WI38 (cell line): ENCODE measurements around the gene PEMT.

Experiments used
- H3K4me3 ChIP-seq: 2 replicates; pipeline ENCODE4 v1.5.1; 2011; ENCODE audit warnings: low read depth, mild to moderate bottlenecking, control low read depth, low read length
- CTCF ChIP-seq: IDR thresholded peaks from 2 replicates; pipeline ENCODE4 v1.5.1; 2012; ENCODE audit warnings: low read depth, mild to moderate bottlenecking, control low read depth, low read length

Gene PEMT

GRCh38 chr17:17507465-17508011 is 84.0 kb downstream of the PEMT start:
- H3K4me3 ChIP-seq: no peak overlapping the region
- no peak for TF ChIP-seq CTCF

- TF ChIP-seq CTCF: no peak
- H3K4me3 ChIP-seq: no peak overlapping the region
Measured at GRCh38 chr17:17506893-17507464, 84.5 kb downstream of the PEMT start.

- no peak for TF ChIP-seq CTCF
- H3K4me3 ChIP-seq: no peak overlapping the region
Measured at GRCh38 chr17:17506181-17506741, 85.2 kb downstream of the PEMT start.

- no peak overlapping the region for H3K4me3 ChIP-seq
- TF ChIP-seq CTCF: no peak
Measured at GRCh38 chr17:17505610-17506171, 85.8 kb downstream of the PEMT start.

- TF ChIP-seq CTCF: no peak
- no peak overlapping the region for H3K4me3 ChIP-seq
Measured at GRCh38 chr17:17505151-17505550, 86.4 kb downstream of the PEMT start.

- TF ChIP-seq CTCF: no peak
- H3K4me3 ChIP-seq: no peak overlapping the region
Measured at GRCh38 chr17:17504341-17505140, 87.0 kb downstream of the PEMT start.

- no peak overlapping the region for H3K4me3 ChIP-seq
- no peak for TF ChIP-seq CTCF
Measured at GRCh38 chr17:17503566-17504130, 87.9 kb downstream of the PEMT start.
